Pancreas (tissue), 10 donors: ENCODE data around the gene ATN1. TPM values are rescaled to one million over a fixed set of nuclear protein-coding genes. Genes with fewer than 3 reads are reported as not detected.

Source experiments
- ATAC-seq, 4 donors: fragments of 200-7000 bp; cut with Tn5 transposase; one replicate each; pipeline versions ENCODE4 v1.8.0 to v1.9.1; 2020; ENCODE audit warnings: mild to moderate bottlenecking in 4 of 4, moderate library complexity in 4 of 4
- DNase-seq, 6 donors: peaks; one replicate each; pipeline ENCODE4 v3.0.0-alpha.2; 2020
- FAIRE-seq: peaks from 2 replicates; lab custom pipeline; 2012; peaks lifted over from hg19 to GRCh38; lab: Jason Lieb, UNC
- H3K27ac ChIP-seq, 4 donors: fragments of 200-600 bp; sonication (generic); 1 replicate in 3 of 4; 2 replicates in 1 of 4; pipeline versions ENCODE4 v1.5.0 to v1.8.0; 2020
- H3K27me3 ChIP-seq, 4 donors: fragments of 200-600 bp; one replicate each; pipeline ENCODE4 v1.8.0; 2021
- H3K36me3 ChIP-seq, 3 donors: fragments of 200-600 bp; sonication (generic) in 1 of 3; one replicate each; pipeline versions ENCODE4 v1.5.0 to v1.8.0; 2020 to 2021
- H3K4me1 ChIP-seq, 3 donors: fragments of 200-600 bp; one replicate each; pipeline ENCODE4 v1.8.0; 2021
- H3K4me3 ChIP-seq, 4 donors: fragments of 200-600 bp; sonication (generic) in 2 of 4; one replicate each; pipeline versions ENCODE4 v1.5.0 to v1.8.0; 2020 to 2021
- H3K9me3 ChIP-seq, 4 donors: fragments of 200-600 bp; one replicate each; pipeline ENCODE4 v1.8.0; 2021
- CTCF ChIP-seq, 4 donors: fragments of 200-600 bp; sonication (generic) in 3 of 4; IDR thresholded peaks; one replicate each; pipeline versions ENCODE4 v1.5.0 to v1.8.0; 2021; ENCODE audit warnings: antibody characterized with exemption in 4 of 4
- WGBS, 2 donors: extraction: QIAGEN DNeasy Blood & Tissue Kit; methylation state at CpG; one replicate each; pipeline ENCODE4 v1.1.7; 2013; 5-methylcytosine and 5-hydroxymethylcytosine counted together
- intact Hi-C, 3 donors: fragments of 100-400 bp; cut with DNase I; formaldehyde crosslinking; loops; one replicate each; pipeline versions ENCODE4 v1.11.1 to v1.14.2; 2022
- polyA plus RNA-seq, 2 donors: library from polyadenylated mRNA; stranded (reverse); fragments of 200-250 nt; gene quantifications; one replicate each; pipeline ENCODE4 v1.2.3, GENCODE V29; 2013
- total RNA-seq, 6 donors: library from RNA; stranded (reverse); fragmentation: NEBNext Ultra II Directional in 4 of 6; extraction: Animal tissue kit (Norgen Biotek cat#: 25700) in 4 of 6; gene quantifications; one replicate each; pipeline versions ENCODE4 v1.2.1 to v1.2.4, GENCODE V29; 2021 to 2023
- donor health status: healthy with polysubstance abuse.
- donor health status: DM: no; HTN: no; CAD: no; lungs with moderate emphysema.
- donor health status: DM: no; HTN: no; CAD: no.
- donor health status: control.
- donor health status: control.
- donor health status: Bipolar disorder and iron deficiency.
- donor health status: DM: yes; HTN: yes; CAD: no.
- donor health status: DM: no; HTN: no; CAD: no.
- donor health status: DM: no; HTN: no; CAD: no.
- donor health status: DM: yes; HTN: yes; CAD: no.

The ATN1 gene
- total and polyA plus RNA-seq, 8 donors, result 30.9 to 113 (median 39.2) TPM

- FAIRE-seq (no peak), ATAC-seq (no peak), DNase-seq (peak in 1 of 6 donors; percentile 6)
- H3K9me3 ChIP-seq, result no peaks in the 10 kb centered on the region
- H3K4me3 ChIP-seq, result no peak overlapping the region
- no peak overlapping the region for H3K27ac ChIP-seq
- H3K4me1 ChIP-seq, result peaks cover 0 to 9% (median 0%) of the 10 kb centered on the region in 3 donors
- H3K36me3 ChIP-seq, result peaks cover 6 to 52% (median 17%) of the 10 kb centered on the region in 3 donors
- TF ChIP-seq CTCF (IDR thresholded peaks at IDR 0.05), result no peak
- 78 to 91% methylated on average over 2 of the region's 2 CpGs for WGBS, 2 donors
- intact Hi-C loops, result no loop called here
- H3K27me3 ChIP-seq, result no peaks in the 10 kb centered on the region
These were observed 47.7 kb downstream of the ATN1 start for GRCh38 chr12:6975297-6976032.

GRCh38 chr12:6977653-6978052, 49.9 kb downstream of the ATN1 start:
- intact Hi-C loops, result no loop called here
- TF ChIP-seq CTCF (IDR thresholded peaks at IDR 0.05), result no peak
- ATAC-seq, result no peak
- Histone ChIP-seq H3K4me3 (no peak overlapping the region), H3K36me3 (peaks cover 9 to 73% (median 30%) of the 10 kb centered on the region in 3 donors), H3K27me3 (no peaks in the 10 kb centered on the region), H3K4me1 (no peaks in the 10 kb centered on the region), H3K9me3 (no peaks in the 10 kb centered on the region), H3K27ac (no peak overlapping the region)
- FAIRE-seq, result no peak
- WGBS, 2 donors, result 79 to 82% methylated on average over 10 of the region's 10 CpGs
- peak in 1 of 6 donors; percentile 11 for DNase-seq

- FAIRE-seq (no peak), DNase-seq (peak in 1 of 6 donors; percentile 11), ATAC-seq (no peak)
- Histone ChIP-seq H3K27ac (no peak overlapping the region), H3K4me1 (no peaks in the 10 kb centered on the region), H3K27me3 (no peaks in the 10 kb centered on the region), H3K36me3 (peaks cover 9 to 74% (median 30%) of the 10 kb centered on the region in 3 donors), H3K4me3 (no peak overlapping the region), H3K9me3 (no peaks in the 10 kb centered on the region)
- 84% methylated on average over 6 of the region's 6 CpGs for WGBS, 2 donors
- TF ChIP-seq CTCF (IDR thresholded peaks at IDR 0.05), result no peak
- intact Hi-C loops, result no loop called here
These were observed 50.4 kb downstream of the ATN1 start for GRCh38 chr12:6978188-6978587.

- H3K4me1 ChIP-seq, result no peaks in the 10 kb centered on the region
- 61 to 65% methylated on average over 3 of the region's 3 CpGs for whole genome bisulfite sequencing, 2 donors
- H3K27me3 ChIP-seq, result no peaks in the 10 kb centered on the region
- H3K9me3 ChIP-seq, result no peaks in the 10 kb centered on the region
- peaks cover 9 to 74% (median 30%) of the 10 kb centered on the region in 3 donors for H3K36me3 ChIP-seq
- H3K4me3 ChIP-seq, result no peak overlapping the region
- intact Hi-C loops, result no loop called here
- peak in 2 of 4 donors; percentile 31 to 46 for ATAC-seq
- no peak for TF ChIP-seq CTCF (IDR thresholded peaks at IDR 0.05)
- no peak for FAIRE-seq
- H3K27ac ChIP-seq, result no peak overlapping the region
- DNase-seq, result no peak
These were observed 50.9 kb downstream of the ATN1 start for GRCh38 chr12:6978611-6979011.

- H3K36me3 ChIP-seq, result peaks cover 9 to 74% (median 30%) of the 10 kb centered on the region in 3 donors
- H3K4me1 ChIP-seq, result no peaks in the 10 kb centered on the region
- TF ChIP-seq CTCF (IDR thresholded peaks at IDR 0.05), result no peak
- H3K9me3 ChIP-seq, result no peaks in the 10 kb centered on the region
- no peak for ATAC-seq
- intact Hi-C loops, result no loop called here
- no peaks in the 10 kb centered on the region for H3K27me3 ChIP-seq
- no peak overlapping the region for H3K27ac ChIP-seq
- FAIRE-seq, result no peak
- DNase-seq, result peak in 1 of 6 donors; percentile 7
- WGBS, 2 donors, result 55 to 63% methylated on average over 6 of the region's 6 CpGs
- H3K4me3 ChIP-seq, result no peak overlapping the region
These were observed 51.3 kb downstream of the ATN1 start for GRCh38 chr12:6979021-6979420.
